Measurements from ENCODE around the gene CD46. TPM values are rescaled to one million over a fixed set of nuclear protein-coding genes. Genes with fewer than 3 reads are reported as not detected.
A peak's percentile ranks its signal among the peaks of the same experiment; 100 is the strongest.
"Not testable (repeated sequence)": the region's sequence is repeated elsewhere in the genome, so short reads cannot be mapped to it uniquely, and the experiment has no call there.

CD46 gene
- total RNA-seq, 2 experiments from 2014 or later: 112 to 115 TPM

DNA sequence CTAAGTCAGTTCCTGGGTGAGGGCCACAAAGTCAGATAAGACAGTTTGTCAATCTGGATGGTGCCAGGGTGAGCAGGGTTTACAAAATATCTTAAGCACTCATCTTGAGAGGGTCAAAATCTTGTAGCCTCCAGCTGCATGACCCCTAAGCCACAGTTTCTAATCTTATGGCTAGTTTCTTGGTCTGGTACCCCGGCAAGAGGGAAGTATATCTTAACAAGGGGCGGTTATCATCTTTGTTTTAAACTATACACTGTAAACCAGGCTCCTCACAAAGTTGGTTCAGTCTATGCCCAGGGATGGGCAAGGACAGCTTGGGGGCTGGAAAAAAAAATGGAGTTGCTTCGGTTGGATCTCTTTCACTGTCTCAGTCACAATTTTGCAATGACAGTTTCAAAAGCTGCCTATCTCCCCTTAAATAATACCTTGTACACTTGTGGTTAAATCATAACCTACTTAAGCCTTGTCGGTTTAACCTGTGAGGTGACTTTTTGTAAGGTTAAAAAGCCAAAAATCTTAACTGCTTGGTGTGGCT is 7.8 kb upstream of the CD46 start:
- POLR2A ChIA-PET: no interaction called here
- Mint-ChIP-seq H3K4me3 (no peak overlapping the region), H3K27me3 (no peaks in the 10 kb centered on the region), H3K9me3 (no peaks in the 10 kb centered on the region), H3K36me3 (ENCODE audit: low read depth) (no peaks in the 10 kb centered on the region), H3K4me1 (peaks cover 11% of the 10 kb centered on the region), H3K27ac (no peak overlapping the region)
- DNase-seq: no peak
- CTCF ChIA-PET: interaction anchor here (0.7 kb wide), 1 partner anchor 80 kb away, joined by 3 read pairs; no protein-coding TSS in a partner anchor

- no peak for DNase-seq
- H3K4me3 Mint-ChIP-seq: no peak overlapping the region
- ChIA-PET POLR2A (no interaction called here), CTCF (no interaction called here)
- no peaks in the 10 kb centered on the region for H3K36me3 Mint-ChIP-seq (ENCODE audit: low read depth)
- no peaks in the 10 kb centered on the region for H3K27me3 Mint-ChIP-seq
- no peaks in the 10 kb centered on the region for H3K9me3 Mint-ChIP-seq
- peaks cover 21% of the 10 kb centered on the region for H3K4me1 Mint-ChIP-seq
- H3K27ac Mint-ChIP-seq: no peak overlapping the region
Measured at GRCh38 chr1:207745285-207745684, 6.6 kb upstream of the CD46 start.

- H3K4me1 Mint-ChIP-seq: peaks cover 29% of the 10 kb centered on the region
- no peak for DNase-seq
- ChIA-PET CTCF (interaction anchor here (0.6 kb wide), 2 partner anchors 8 to 123 kb away, joined by 3 to 4 read pairs; no protein-coding TSS in a partner anchor), POLR2A (no interaction called here)
- no peaks in the 10 kb centered on the region for H3K9me3 Mint-ChIP-seq
- no peak overlapping the region for H3K4me3 Mint-ChIP-seq
- no peaks in the 10 kb centered on the region for H3K27me3 Mint-ChIP-seq
- no peaks in the 10 kb centered on the region for H3K36me3 Mint-ChIP-seq (ENCODE audit: low read depth)
- no peak overlapping the region for H3K27ac Mint-ChIP-seq
Measured at GRCh38 chr1:207745839-207746767, 5.8 kb upstream of the CD46 start.

DNA sequence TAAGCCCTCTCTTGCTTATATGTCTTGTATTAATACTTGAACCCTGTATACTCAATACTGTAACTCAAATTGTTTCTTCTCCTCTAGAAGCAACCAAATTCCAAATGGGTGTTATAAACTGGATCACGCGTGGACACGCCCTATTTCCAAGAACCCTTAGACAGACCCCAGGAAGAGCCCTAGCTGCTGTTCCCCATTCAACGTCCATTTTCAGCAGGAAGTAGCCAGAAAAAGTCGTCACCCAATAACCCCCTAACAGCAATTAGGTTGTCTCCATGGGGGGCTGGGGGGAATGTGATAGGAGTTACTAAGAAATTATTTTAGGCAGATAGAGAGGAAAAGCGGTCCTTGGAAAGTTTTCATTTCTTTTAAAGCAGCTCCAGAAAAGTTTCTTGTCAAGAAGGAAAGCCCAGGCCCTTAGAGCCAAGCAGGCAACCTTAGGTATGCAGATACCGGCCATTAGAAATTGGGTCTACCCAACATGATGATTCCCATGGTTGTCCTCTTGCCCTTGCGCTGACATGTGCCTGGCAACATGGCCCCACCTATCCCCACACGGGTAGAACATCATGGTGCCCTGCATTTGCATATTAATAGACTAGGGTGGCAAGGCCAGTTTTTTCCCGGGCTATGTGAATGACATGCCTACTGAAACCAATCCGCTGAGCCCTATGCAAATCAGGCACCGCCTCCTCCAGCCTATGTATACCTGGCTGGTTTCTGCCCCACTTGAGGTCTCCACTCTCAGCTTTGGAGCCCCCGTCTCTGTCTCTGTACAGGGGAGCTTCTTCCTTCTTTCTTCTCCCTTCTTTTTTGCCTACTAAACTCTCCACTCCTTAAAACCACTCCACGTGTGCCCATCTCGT is 4.0 kb upstream of the CD46 start:
- no peak overlapping the region for H3K27ac Mint-ChIP-seq
- H3K27me3 Mint-ChIP-seq: no peaks in the 10 kb centered on the region
- no peak for DNase-seq
- ChIA-PET POLR2A (no interaction called here), CTCF (interaction anchor here (1.2 kb wide), 1 partner anchor 116 kb away, joined by 3 read pairs; no protein-coding TSS in a partner anchor)
- H3K36me3 Mint-ChIP-seq (ENCODE audit: low read depth): peaks cover 5% of the 10 kb centered on the region
- no peaks in the 10 kb centered on the region for H3K9me3 Mint-ChIP-seq
- H3K4me3 Mint-ChIP-seq: no peak overlapping the region
- peaks cover 39% of the 10 kb centered on the region for H3K4me1 Mint-ChIP-seq

- POLR2A ChIA-PET: no interaction called here
- Mint-ChIP-seq H3K27me3 (no peaks in the 10 kb centered on the region), H3K27ac (peak overlapping the region; percentile 63), H3K9me3 (no peaks in the 10 kb centered on the region), H3K4me1 (peaks cover 47% of the 10 kb centered on the region), H3K36me3 (ENCODE audit: low read depth) (peaks cover 5% of the 10 kb centered on the region), H3K4me3 (peak overlapping the region; percentile 40)
- DNase-seq: no peak
- CTCF ChIA-PET: interaction anchor here (1.2 kb wide), 1 partner anchor 115 kb away, joined by 3 read pairs; no protein-coding TSS in a partner anchor
Measured at GRCh38 chr1:207748737-207749528, 2.9 kb upstream of the CD46 start.

DNA sequence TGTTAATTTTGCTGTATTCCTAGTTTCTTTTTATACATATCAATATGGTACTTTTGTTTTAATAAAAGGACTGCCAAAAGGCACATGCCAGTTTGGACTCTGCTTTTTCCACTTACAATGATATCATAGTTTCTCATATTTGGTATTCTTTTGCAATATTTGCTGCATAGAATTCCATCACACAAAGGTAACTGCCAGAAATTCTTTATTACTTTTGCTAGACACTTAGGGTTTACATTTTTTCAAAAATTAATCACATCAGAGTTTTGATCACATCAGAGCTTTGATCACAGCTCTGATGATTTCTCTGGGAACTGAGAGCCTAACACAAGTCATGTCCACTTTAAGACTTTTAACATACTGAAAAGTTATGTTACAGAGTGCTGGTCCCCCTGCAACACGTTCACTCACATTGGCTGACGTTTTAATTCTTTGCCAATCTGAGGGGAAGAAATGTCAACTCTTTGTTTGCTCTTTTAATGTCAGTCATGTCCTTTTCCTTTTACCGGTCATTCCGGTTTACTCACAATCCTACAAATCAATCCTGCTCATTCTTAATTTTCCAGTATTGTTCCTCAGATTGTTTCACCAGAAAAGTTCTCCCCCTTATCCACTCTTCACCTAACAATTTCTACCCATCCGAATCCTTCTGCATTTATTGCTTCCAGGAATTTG is 1.1 kb upstream of the CD46 start:
- Mint-ChIP-seq H3K27me3 (no peaks in the 10 kb centered on the region), H3K4me1 (peaks cover 64% of the 10 kb centered on the region), H3K27ac (peak overlapping the region; percentile 97), H3K36me3 (ENCODE audit: low read depth) (peaks cover 5% of the 10 kb centered on the region), H3K4me3 (peak overlapping the region; percentile 100), H3K9me3 (no peaks in the 10 kb centered on the region)
- DNase-seq: no peak
- ChIA-PET CTCF (no interaction called here), POLR2A (no interaction called here)

GRCh38 chr1:207751463-207751789 is 428 bp upstream of the CD46 start:
- peak overlapping the region; percentile 100 for H3K4me3 Mint-ChIP-seq
- H3K9me3 Mint-ChIP-seq; POLR2A ChIA-PET; CTCF ChIA-PET; H3K36me3 Mint-ChIP-seq (ENCODE audit: low read depth); H3K27me3 Mint-ChIP-seq; DNase-seq: not testable (repeated sequence)
- peak overlapping the region; percentile 97 for H3K27ac Mint-ChIP-seq
- peaks cover 71% of the 10 kb centered on the region for H3K4me1 Mint-ChIP-seq

DNA sequence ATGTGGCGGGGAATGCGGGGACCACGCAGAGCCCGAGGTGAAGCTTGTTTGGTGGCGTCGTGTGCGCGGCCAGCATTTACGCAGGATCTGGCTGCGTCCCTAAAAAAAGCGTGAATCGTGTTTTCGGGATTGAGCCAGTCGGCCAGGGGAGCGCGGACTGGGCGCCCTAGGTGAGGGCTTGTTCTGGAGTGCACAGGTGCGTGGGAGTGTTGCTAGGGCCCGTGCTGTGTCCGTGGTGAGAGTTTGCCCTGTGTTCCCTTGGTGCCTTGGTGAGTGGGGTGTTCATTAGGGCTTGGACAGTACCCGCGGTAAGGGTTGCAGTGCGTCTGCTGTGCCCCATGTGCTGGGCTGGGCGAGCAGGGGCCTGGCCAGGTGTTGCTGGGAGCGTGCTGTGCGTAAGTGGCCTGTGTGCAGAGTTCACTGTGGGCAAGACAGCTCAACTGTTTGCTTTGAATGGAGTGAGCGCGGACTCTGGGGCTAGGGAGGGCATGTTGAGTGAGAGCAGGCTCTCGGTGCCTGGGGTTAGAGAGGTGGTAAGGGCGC is 673 bp downstream of the CD46 start:
- Mint-ChIP-seq H3K27ac (peak overlapping the region; percentile 97), H3K4me1 (peaks cover 77% of the 10 kb centered on the region)
- POLR2A ChIA-PET: interaction anchor here (0.7 kb wide), 1 partner anchor 1753 kb away, joined by 5 read pairs; no protein-coding TSS in a partner anchor

DNA sequence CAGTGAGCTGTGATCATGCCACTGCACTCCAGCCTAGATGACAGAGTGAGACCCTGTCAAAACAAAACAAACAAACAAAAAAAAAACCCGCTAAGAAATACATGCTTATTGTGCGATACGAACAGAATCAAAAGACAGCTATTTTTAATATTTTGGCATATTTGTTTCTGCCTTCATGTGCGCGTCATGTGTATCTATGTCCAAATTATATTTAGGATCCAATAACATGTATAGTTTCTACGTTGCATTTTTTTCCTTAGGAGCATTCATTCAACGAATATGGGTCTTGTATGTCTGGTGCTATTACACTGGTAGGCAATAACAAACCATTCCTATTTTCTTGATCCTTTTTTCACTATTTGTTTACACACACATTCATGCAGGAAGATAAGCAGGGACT is 1.8 kb downstream of the CD46 start:
- H3K9me3 Mint-ChIP-seq: no peaks in the 10 kb centered on the region
- peaks cover 22% of the 10 kb centered on the region for H3K36me3 Mint-ChIP-seq (ENCODE audit: low read depth)
- peaks cover 81% of the 10 kb centered on the region for H3K4me1 Mint-ChIP-seq
- no peak overlapping the region for H3K27ac Mint-ChIP-seq
- H3K27me3 Mint-ChIP-seq: no peaks in the 10 kb centered on the region
- ChIA-PET POLR2A (interaction anchor here (0.7 kb wide), 1 partner anchor 165 kb away, joined by 3 read pairs; no protein-coding TSS in a partner anchor), CTCF (interaction anchor here (0.6 kb wide), 1 partner anchor 66 kb away, joined by 3 read pairs; no protein-coding TSS in a partner anchor)
- H3K4me3 Mint-ChIP-seq: peak overlapping the region; percentile 100
- no peak for DNase-seq

More for the DNA sequence above, 673 bp downstream of the CD46 start:
- H3K4me3 Mint-ChIP-seq: peak overlapping the region; percentile 100
- CTCF ChIA-PET: no interaction called here
- H3K9me3 Mint-ChIP-seq: no peaks in the 10 kb centered on the region
- H3K36me3 Mint-ChIP-seq (ENCODE audit: low read depth): peaks cover 14% of the 10 kb centered on the region
- peak; percentile 26 for DNase-seq
- H3K27me3 Mint-ChIP-seq: no peaks in the 10 kb centered on the region

- DNase-seq: no peak
- peaks cover 24% of the 10 kb centered on the region for H3K36me3 Mint-ChIP-seq (ENCODE audit: low read depth)
- H3K9me3 Mint-ChIP-seq: no peaks in the 10 kb centered on the region
- no peak overlapping the region for H3K27ac Mint-ChIP-seq
- H3K27me3 Mint-ChIP-seq: no peaks in the 10 kb centered on the region
- CTCF ChIA-PET: interaction anchor here (0.6 to 0.8 kb wide), 3 partner anchors 66 to 1969 kb away, joined by 3 read pairs; no protein-coding TSS in a partner anchor
- POLR2A ChIA-PET: no interaction called here
- peak overlapping the region; percentile 100 for H3K4me3 Mint-ChIP-seq
- peaks cover 77% of the 10 kb centered on the region for H3K4me1 Mint-ChIP-seq
Measured at GRCh38 chr1:207754011-207754410, 2.2 kb downstream of the CD46 start.

- Mint-ChIP-seq H3K4me1 (peaks cover 68% of the 10 kb centered on the region), H3K36me3 (ENCODE audit: low read depth) (peaks cover 33% of the 10 kb centered on the region), H3K27me3 (no peaks in the 10 kb centered on the region), H3K4me3 (no peak overlapping the region), H3K27ac (peak overlapping the region; percentile 75), H3K9me3 (no peaks in the 10 kb centered on the region)
- CTCF ChIA-PET: interaction anchor here (0.8 kb wide), 1 partner anchor 130 kb away, joined by 3 read pairs; no protein-coding TSS in a partner anchor
- POLR2A ChIA-PET: no interaction called here
- DNase-seq: no peak
Measured at GRCh38 chr1:207754974-207755700, 3.3 kb downstream of the CD46 start.
